Activated CD4-positive, alpha-beta T cell treated with anti-CD3 and anti-CD28 coated beads, Interleukin-2, amount 10 ng/mL, durations not matched to agents 7 days and 5 days (primary cell): ENCODE data around the gene HAPLN3. TPM values are rescaled to one million over a fixed set of nuclear protein-coding genes. Genes with fewer than 3 reads are reported as not detected.

ENCODE experiments used
- CTCF ChIA-PET: fragments of 350-600 bp; sonication (Branson Sonifier 250); formaldehyde crosslinking; loops from one replicate; lab custom pipeline; 2021; ENCODE audit warnings: antibody characterized with exemption; lab: Charles Lee
- POLR2A ChIA-PET: fragments of 350-600 bp; sonication (Branson Sonifier 250); formaldehyde crosslinking; loops from one replicate; lab custom pipeline; 2021; ENCODE audit warnings: antibody characterized with exemption; lab: Charles Lee
- DNase-seq: peaks from one replicate; pipeline ENCODE4 v3.0.0-alpha.2; 2020
- H3K27ac Mint-ChIP-seq: one replicate; pipeline ENCODE4 v1.8.0; 2021; ENCODE audit warnings: mild to moderate bottlenecking, moderate library complexity, mixed read lengths
- H3K27me3 Mint-ChIP-seq: one replicate; pipeline ENCODE4 v1.8.0; 2021; ENCODE audit warnings: mixed read lengths
- H3K36me3 Mint-ChIP-seq: one replicate; pipeline ENCODE4 v1.8.0; 2021; ENCODE audit warnings: low read depth, mixed read lengths
- H3K4me1 Mint-ChIP-seq: one replicate; pipeline ENCODE4 v1.8.0; 2021; ENCODE audit warnings: mixed read lengths
- H3K4me3 Mint-ChIP-seq: one replicate; pipeline ENCODE4 v1.8.0; 2021; ENCODE audit warnings: mild to moderate bottlenecking, moderate library complexity, mixed read lengths
- H3K9me3 Mint-ChIP-seq: one replicate; pipeline ENCODE4 v1.8.0; 2021; ENCODE audit warnings: mixed read lengths
- total RNA-seq, 2 experiments: library from RNA; stranded (reverse); gene quantifications; one replicate each; pipeline ENCODE4 v1.2.3, GENCODE V29; 2021

The HAPLN3 gene
- total RNA-seq, 2 experiments from 2014 or later, result 75.4 to 86.1 TPM

DNA sequence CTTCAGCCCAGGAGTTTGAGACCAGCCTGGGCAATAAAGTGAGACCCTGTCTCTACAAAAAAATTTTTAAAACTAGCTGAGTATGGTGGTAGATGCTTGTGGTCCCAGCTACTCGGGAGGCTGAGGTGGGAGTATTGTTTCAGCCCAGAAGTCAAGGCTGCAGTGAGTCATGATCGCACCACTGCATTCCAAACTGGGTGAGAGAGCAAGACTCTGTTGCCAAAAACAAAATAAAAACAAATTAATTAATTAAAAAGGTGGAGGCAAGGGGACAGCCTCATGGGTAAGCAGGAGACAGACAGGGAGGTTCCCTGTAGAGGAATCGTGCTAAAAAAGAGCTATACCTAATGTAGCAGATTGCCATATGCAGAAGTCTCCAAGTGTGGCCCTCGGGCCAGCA is 12.6 kb downstream of the HAPLN3 start:
- no peak for DNase-seq
- Mint-ChIP-seq H3K4me1 (peaks cover 2% of the 10 kb centered on the region), H3K27ac (no peak overlapping the region), H3K4me3 (no peak overlapping the region), H3K9me3 (no peaks in the 10 kb centered on the region), H3K36me3 (peaks cover 19% of the 10 kb centered on the region), H3K27me3 (no peaks in the 10 kb centered on the region)
- CTCF ChIA-PET, result interaction anchor here (1.0 to 1.3 kb wide), 3 partner anchors 9 to 22 kb away, joined by 3 to 4 read pairs (median 4); no protein-coding TSS in a partner anchor
- POLR2A ChIA-PET, result no interaction called here

DNA sequence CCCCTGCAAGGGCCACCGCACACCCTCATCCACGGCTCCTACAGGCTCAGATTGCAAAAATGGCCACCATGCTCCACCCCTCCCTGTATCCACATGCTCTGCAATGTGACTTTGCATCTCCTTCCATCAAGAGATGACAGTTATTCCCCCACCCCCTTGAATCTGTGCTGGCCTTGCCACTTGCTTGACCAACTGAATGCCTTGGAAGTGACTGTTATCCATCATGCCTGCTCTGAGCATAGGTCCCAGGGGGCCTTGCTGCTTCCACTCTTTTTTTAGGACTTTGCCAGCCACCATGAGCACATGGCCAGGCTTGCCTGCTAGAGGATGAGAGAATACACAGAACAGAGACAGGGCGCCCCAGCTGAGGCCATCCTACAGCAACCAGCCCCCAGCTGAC is 13.6 kb downstream of the HAPLN3 start:
- Mint-ChIP-seq H3K27ac (no peak overlapping the region), H3K36me3 (peaks cover 21% of the 10 kb centered on the region), H3K27me3 (no peaks in the 10 kb centered on the region), H3K9me3 (no peaks in the 10 kb centered on the region), H3K4me1 (peaks cover 2% of the 10 kb centered on the region), H3K4me3 (no peak overlapping the region)
- DNase-seq, result no peak
- ChIA-PET POLR2A (no interaction called here), CTCF (no interaction called here)

GRCh38 chr15:88880944-88881740 is 14.2 kb downstream of the HAPLN3 start:
- ChIA-PET POLR2A (no interaction called here), CTCF (interaction anchor here (1.3 kb wide), 1 partner anchor 12 kb away, joined by 4 read pairs; no protein-coding TSS in a partner anchor)
- no peaks in the 10 kb centered on the region for H3K9me3 Mint-ChIP-seq
- H3K4me1 Mint-ChIP-seq, result peaks cover 2% of the 10 kb centered on the region
- peaks cover 27% of the 10 kb centered on the region for H3K36me3 Mint-ChIP-seq
- H3K4me3 Mint-ChIP-seq, result no peak overlapping the region
- no peak for DNase-seq
- H3K27me3 Mint-ChIP-seq, result no peaks in the 10 kb centered on the region
- no peak overlapping the region for H3K27ac Mint-ChIP-seq

GRCh38 chr15:88878720-88879184 is 16.6 kb downstream of the HAPLN3 start:
- Mint-ChIP-seq H3K27me3 (no peaks in the 10 kb centered on the region), H3K4me3 (no peak overlapping the region), H3K4me1 (peaks cover 2% of the 10 kb centered on the region), H3K36me3 (peaks cover 24% of the 10 kb centered on the region), H3K9me3 (no peaks in the 10 kb centered on the region), H3K27ac (no peak overlapping the region)
- POLR2A ChIA-PET, result no interaction called here
- peak; percentile 52 for DNase-seq
- CTCF ChIA-PET, result interaction anchor here (0.7 to 1.6 kb wide), 7 partner anchors 9 to 47 kb away, joined by 3 to 8 read pairs (median 3); partner anchors contain the start of gene HAPLN3

GRCh38 chr15:88877906-88878305 is 17.4 kb downstream of the HAPLN3 start:
- no peak for DNase-seq
- no peaks in the 10 kb centered on the region for H3K9me3 Mint-ChIP-seq
- peaks cover 20% of the 10 kb centered on the region for H3K36me3 Mint-ChIP-seq
- no peak overlapping the region for H3K4me3 Mint-ChIP-seq
- CTCF ChIA-PET, result interaction anchor here (1.5 kb wide), 2 partner anchors 13 to 26 kb away, joined by 3 to 4 read pairs; no protein-coding TSS in a partner anchor
- no peaks in the 10 kb centered on the region for H3K27me3 Mint-ChIP-seq
- POLR2A ChIA-PET, result no interaction called here
- H3K4me1 Mint-ChIP-seq, result peaks cover 2% of the 10 kb centered on the region
- H3K27ac Mint-ChIP-seq, result no peak overlapping the region

DNA sequence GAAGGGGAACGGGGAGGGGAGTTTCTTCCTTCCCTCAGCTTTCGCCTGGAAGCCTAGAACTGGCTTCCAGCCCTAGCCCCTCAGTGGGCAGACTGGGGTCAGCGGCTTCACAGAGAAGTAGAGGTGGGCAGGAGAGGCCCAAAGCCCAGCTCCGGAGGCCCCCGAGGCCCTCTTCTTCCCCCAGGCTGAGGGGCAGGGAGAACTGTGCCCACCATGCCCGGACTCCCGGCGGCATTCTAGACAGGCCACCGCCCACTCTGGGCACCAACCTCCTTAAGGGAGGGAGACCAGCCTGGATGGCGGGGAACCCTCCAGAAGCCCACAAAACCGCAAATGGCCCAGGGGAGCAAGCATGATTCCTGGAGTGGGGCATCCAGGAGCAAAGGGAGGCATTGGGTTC is 17.9 kb downstream of the HAPLN3 start:
- Mint-ChIP-seq H3K27me3 (no peaks in the 10 kb centered on the region), H3K9me3 (no peaks in the 10 kb centered on the region), H3K4me1 (peaks cover 2% of the 10 kb centered on the region), H3K27ac (no peak overlapping the region), H3K4me3 (no peak overlapping the region), H3K36me3 (peaks cover 20% of the 10 kb centered on the region)
- no peak for DNase-seq
- CTCF ChIA-PET, result interaction anchor here (1.5 kb wide), 1 partner anchor 13 kb away, joined by 4 read pairs; no protein-coding TSS in a partner anchor
- POLR2A ChIA-PET, result no interaction called here

DNA sequence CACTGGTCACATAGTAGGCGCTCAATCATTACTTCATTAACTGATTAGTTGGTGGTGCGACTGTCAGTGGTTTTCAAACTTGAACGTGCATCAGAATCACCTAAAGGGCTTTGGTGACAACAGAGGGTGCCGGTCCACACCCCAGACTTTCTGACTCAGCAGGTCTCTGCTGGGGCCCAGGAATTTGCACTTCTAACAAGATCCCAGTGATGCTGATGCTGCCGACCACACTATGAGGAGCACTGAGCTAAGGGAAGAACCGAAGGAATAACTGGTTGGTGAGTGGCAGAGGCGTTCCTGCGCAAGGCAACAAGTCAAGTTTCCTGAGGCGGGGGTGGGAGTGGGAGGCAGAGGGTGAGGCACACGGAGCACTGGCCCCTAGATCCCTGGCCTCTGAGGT is 18.8 kb downstream of the HAPLN3 start:
- CTCF ChIA-PET, result no interaction called here
- no peak overlapping the region for H3K27ac Mint-ChIP-seq
- H3K36me3 Mint-ChIP-seq, result peaks cover 20% of the 10 kb centered on the region
- DNase-seq, result no peak
- no peaks in the 10 kb centered on the region for H3K9me3 Mint-ChIP-seq
- H3K27me3 Mint-ChIP-seq, result no peaks in the 10 kb centered on the region
- POLR2A ChIA-PET, result no interaction called here
- H3K4me1 Mint-ChIP-seq, result peaks cover 2% of the 10 kb centered on the region
- no peak overlapping the region for H3K4me3 Mint-ChIP-seq

- Mint-ChIP-seq H3K4me1 (peaks cover 2% of the 10 kb centered on the region), H3K4me3 (no peak overlapping the region), H3K9me3 (no peaks in the 10 kb centered on the region), H3K27ac (no peak overlapping the region), H3K27me3 (no peaks in the 10 kb centered on the region), H3K36me3 (peaks cover 14% of the 10 kb centered on the region)
- POLR2A ChIA-PET, result no interaction called here
- no peak for DNase-seq
- CTCF ChIA-PET, result no interaction called here
Measured at GRCh38 chr15:88874684-88875083, 20.7 kb downstream of the HAPLN3 start.

DNA sequence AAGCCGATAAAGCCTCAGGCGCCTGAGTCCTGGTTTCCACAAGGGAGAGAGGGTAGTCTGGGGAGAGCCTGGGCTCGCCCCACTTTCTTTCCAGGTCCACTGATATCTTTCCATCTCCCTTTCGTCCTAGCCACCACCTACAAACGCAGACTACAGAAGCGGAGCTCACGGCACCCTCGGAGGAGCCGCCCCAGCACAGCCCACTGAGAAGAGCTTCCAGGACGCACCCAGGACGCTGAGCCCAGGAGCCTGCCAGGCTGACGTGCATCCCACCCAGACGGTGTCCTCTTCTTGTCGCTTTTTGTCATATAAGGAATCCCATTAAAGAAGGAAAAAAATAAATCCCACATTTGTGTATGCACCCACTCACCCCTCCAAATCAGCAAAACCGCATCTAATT is 21.1 kb downstream of the HAPLN3 start:
- no peak overlapping the region for H3K27ac Mint-ChIP-seq
- no peaks in the 10 kb centered on the region for H3K9me3 Mint-ChIP-seq
- ChIA-PET POLR2A (no interaction called here), CTCF (no interaction called here)
- no peak overlapping the region for H3K4me3 Mint-ChIP-seq
- H3K4me1 Mint-ChIP-seq, result peaks cover 2% of the 10 kb centered on the region
- no peaks in the 10 kb centered on the region for H3K27me3 Mint-ChIP-seq
- no peak for DNase-seq
- peaks cover 14% of the 10 kb centered on the region for H3K36me3 Mint-ChIP-seq

GRCh38 chr15:88873786-88874185 is 21.6 kb downstream of the HAPLN3 start:
- Mint-ChIP-seq H3K4me1 (peaks cover 2% of the 10 kb centered on the region), H3K4me3 (no peak overlapping the region), H3K36me3 (peaks cover 13% of the 10 kb centered on the region), H3K27ac (no peak overlapping the region), H3K9me3 (no peaks in the 10 kb centered on the region), H3K27me3 (no peaks in the 10 kb centered on the region)
- ChIA-PET CTCF (no interaction called here), POLR2A (no interaction called here)
- no peak for DNase-seq

DNA sequence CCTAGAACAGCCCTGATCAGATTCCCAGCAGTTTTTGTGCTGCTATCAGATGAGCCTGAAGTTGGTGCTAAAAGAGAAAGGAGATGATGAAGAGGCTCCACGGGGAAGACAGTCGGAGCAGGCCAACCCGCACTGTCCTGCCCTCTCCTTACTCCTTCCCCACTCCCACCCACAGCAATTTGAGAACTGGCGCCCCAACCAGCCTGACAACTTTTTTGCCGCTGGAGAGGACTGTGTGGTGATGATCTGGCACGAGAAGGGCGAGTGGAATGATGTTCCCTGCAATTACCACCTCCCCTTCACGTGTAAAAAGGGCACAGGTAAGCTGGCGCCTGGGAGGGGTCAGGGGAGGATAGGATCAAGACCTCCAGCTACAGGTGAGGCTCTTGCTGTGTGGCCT is 22.6 kb downstream of the HAPLN3 start:
- no peak overlapping the region for H3K27ac Mint-ChIP-seq

GRCh38 chr15:88872106-88872505 is 23.2 kb downstream of the HAPLN3 start:
- H3K4me3 Mint-ChIP-seq, result no peak overlapping the region
- H3K27me3 Mint-ChIP-seq, result no peaks in the 10 kb centered on the region
- POLR2A ChIA-PET, result no interaction called here
- H3K27ac Mint-ChIP-seq, result no peak overlapping the region
- no peaks in the 10 kb centered on the region for H3K9me3 Mint-ChIP-seq
- H3K4me1 Mint-ChIP-seq, result no peaks in the 10 kb centered on the region
- CTCF ChIA-PET, result interaction anchor here (1.2 to 1.4 kb wide), 3 partner anchors 11 to 13 kb away, joined by 3 to 5 read pairs (median 3); no protein-coding TSS in a partner anchor
- peaks cover 10% of the 10 kb centered on the region for H3K36me3 Mint-ChIP-seq
- no peak for DNase-seq

More for the DNA sequence above, 22.6 kb downstream of the HAPLN3 start:
- no peak for DNase-seq
- Mint-ChIP-seq H3K27me3 (no peaks in the 10 kb centered on the region), H3K4me3 (no peak overlapping the region), H3K36me3 (peaks cover 11% of the 10 kb centered on the region), H3K4me1 (no peaks in the 10 kb centered on the region), H3K9me3 (no peaks in the 10 kb centered on the region)
- ChIA-PET CTCF (interaction anchor here (0.6 to 1.4 kb wide), 4 partner anchors 12 to 248 kb away, joined by 3 to 5 read pairs (median 3); no protein-coding TSS in a partner anchor), POLR2A (no interaction called here)

- ChIA-PET POLR2A (no interaction called here), CTCF (interaction anchor here (0.9 to 1.4 kb wide), 2 partner anchors 12 to 247 kb away, joined by 3 read pairs; no protein-coding TSS in a partner anchor)
- Mint-ChIP-seq H3K4me3 (no peak overlapping the region), H3K4me1 (no peaks in the 10 kb centered on the region), H3K36me3 (peaks cover 4% of the 10 kb centered on the region), H3K27me3 (no peaks in the 10 kb centered on the region), H3K9me3 (no peaks in the 10 kb centered on the region), H3K27ac (no peak overlapping the region)
- no peak for DNase-seq
Measured at GRCh38 chr15:88871313-88871712, 24.0 kb downstream of the HAPLN3 start.
